Upper lobe of left lung (tissue), 4 donors: ENCODE results near the gene DNAJB8.

Experiments
- CTCF ChIP-seq, 6 experiments: fragments of 450-650 bp in 4 of 6; fragments of 200-600 bp in 2 of 6; sonication (generic) in 2 of 6; IDR thresholded peaks; one replicate each; pipeline ENCODE4 v1.5.1; 2016 to 2019; ENCODE audit warnings: antibody characterized with exemption in 6 of 6
- EP300 ChIP-seq, 4 donors: sonication (generic); formaldehyde crosslinking; IDR thresholded peaks; one replicate each; pipeline ENCODE4 v1.5.1; 2017; ENCODE audit warnings: antibody characterized with exemption in 4 of 4, control low read depth in 2 of 4
- POLR2A ChIP-seq, 4 donors: fragments of 450-650 bp; IDR thresholded peaks; one replicate each; pipeline ENCODE4 v1.5.1; 2016 to 2017; ENCODE audit warnings: antibody characterized with exemption in 4 of 4, mild to moderate bottlenecking in 2 of 4
- POLR2AphosphoS5 ChIP-seq, 2 donors: sonication (generic); formaldehyde crosslinking; IDR thresholded peaks; one replicate each; pipeline ENCODE4 v1.5.1; 2017; ENCODE audit warnings: antibody characterized with exemption in 2 of 2

GRCh38 chr3:128431803-128432300 is 34.8 kb downstream of the DNAJB8 start:
- no peak for TF ChIP-seq CTCF (IDR thresholded peaks at IDR 0.05)
- no peak for TF ChIP-seq POLR2A (IDR thresholded peaks at IDR 0.05)
- no peak for TF ChIP-seq EP300 (IDR thresholded peaks at IDR 0.05)
- TF ChIP-seq POLR2AphosphoS5 (IDR thresholded peaks at IDR 0.05): no peak
